ENCODE results near the gene OPCML.

Gene OPCML

DNA sequence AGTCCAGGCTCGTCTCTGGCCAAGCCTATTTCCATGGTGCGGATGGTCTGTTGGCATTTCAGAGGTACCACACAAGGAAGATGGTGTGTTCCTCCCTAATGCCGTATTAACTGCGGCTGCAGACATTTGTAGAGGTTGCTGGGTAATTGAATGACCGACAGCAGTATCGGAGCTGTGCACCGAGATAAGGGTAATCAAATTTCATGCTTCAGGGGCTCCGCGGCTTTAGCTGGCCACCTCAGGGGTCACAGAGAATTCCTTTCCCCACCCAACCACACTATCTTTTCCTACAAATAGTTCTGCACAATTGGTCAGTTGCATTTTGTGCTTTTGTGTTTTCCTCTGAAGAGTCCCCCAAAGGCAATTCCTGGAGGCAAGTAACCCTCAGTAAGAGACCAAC is 297.4 kb downstream of the OPCML start:
- DNase-seq (ENCODE audit: low read depth, low spot score) = no peak

DNA sequence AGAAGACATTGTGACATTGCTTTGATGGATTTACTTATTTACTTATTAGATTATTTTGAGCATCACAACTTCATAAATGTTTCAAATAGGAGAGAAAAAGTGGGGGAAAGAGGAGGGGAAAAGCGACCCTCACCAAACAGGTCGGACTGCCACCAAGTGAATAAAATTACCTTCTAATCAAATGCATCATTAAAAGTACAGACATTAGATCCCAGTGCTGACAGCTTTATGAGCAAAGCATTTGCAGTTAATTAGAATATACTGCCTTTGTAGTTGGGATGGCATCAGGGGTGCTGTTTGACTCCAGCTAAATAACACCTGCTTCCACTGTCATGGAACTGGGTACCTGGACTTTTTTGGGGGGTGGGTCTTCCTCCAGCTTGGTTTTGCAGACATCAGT is 299.6 kb downstream of the OPCML start:
- DNase-seq (ENCODE audit: low read depth, low spot score) = no peak

DNA sequence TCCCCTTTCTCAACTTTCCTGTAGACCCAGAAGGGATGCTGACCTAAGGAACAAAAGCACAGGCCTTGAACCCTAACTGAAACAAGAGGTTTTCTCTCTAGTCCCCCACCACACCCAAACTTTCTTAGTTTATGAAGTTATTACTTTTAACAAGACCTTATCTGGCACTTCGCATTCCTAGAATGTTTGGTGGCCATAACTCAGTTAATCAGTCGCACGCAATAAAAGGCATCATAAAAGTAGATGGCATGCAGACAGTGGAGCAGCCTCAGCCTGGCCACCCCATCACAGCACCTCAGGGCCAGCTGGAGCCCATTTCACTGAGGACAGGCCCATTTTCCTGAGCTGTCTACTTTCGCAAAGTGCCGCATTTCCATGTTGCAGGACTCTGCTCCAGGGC is 301.9 kb downstream of the OPCML start:
- no peak for DNase-seq (ENCODE audit: low read depth, low spot score)

DNA sequence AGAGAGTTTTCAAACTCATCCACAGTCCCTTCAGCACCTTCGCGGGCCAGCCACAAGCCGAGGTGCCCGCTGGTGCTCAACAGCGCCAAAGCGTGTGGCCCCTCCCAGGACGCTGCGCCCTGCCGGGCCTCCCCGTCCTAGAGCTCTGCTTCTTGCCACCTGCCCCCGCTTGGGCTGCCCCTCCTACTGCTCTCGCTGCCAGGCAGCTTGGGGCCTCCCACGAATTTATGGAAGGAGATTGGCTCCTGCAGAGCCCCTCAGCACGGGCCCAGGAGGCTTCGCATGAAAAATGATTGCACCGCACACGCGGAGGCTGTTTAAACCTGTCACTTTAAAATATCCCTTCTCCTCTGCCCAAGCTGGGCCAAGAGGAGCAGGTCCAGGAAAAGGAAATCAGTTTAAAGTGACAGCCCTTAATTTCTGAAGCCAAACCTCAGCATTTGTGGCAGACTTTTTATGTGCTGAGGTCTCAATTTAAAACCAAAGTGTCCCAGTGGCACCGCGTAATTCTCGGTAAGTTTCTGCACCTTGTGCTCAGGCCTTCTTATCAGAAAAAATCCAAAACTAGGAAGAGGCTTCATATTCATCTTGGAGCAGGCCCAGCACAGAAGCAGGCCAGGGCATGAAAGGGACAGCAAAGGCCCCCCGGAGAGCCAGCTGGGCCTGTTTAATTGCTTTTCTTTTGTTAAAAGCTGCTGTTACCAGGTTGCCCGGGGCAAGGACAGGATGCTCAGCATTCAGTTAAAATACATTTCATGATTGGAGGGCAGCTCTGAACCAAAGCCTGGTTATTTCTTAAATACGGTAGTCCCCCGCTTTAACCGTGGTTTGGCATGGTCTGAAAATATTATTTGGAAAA is 303.6 kb downstream of the OPCML start:
- no peak for DNase-seq (ENCODE audit: low read depth, low spot score)

DNA sequence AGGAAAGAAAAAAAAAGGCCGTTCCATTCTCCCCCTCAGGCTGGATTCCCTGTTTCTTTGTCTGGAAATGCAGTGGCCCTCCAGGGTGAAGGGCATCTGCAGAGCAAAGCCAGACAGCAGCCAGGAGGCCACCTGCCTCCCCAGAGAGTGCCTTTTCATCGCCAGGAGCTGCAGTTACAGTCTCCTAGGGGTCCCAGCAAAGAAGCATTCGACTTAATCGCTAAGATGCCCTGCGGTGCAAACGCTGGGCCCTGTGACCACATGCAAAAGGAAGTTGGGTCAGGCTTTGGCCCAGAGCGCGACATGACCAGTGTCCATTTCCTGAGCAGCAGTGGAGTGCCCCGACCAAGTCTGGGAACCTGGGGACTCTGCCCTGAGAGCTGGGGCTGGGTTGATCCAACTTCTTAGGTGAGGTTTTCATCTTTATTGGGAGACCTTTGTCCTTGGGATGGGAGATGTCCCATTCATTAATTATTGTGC is 304.6 kb downstream of the OPCML start:
- no peak for DNase-seq (ENCODE audit: low read depth, low spot score)

DNA sequence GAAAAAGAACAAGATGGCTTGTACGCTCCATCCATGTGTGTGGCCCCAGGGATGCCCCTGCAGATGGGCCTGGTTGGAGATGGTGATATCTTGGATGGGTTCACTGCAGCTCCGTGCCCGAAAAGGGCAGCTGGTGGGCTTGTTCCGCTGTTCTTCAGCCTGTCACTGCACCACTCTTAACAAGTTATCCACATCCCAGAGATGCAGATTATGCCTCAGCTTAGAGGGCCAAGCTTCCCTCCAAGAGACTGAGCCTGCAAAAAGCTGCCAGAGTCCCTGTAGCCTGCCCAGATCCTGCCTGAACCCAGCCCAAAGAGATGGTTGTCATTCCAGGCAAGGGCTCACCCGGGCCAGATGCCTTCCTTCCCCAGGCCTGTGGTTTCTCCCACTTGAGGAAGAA is 308.0 kb downstream of the OPCML start:
- DNase-seq (ENCODE audit: low read depth, low spot score) = no peak

DNA sequence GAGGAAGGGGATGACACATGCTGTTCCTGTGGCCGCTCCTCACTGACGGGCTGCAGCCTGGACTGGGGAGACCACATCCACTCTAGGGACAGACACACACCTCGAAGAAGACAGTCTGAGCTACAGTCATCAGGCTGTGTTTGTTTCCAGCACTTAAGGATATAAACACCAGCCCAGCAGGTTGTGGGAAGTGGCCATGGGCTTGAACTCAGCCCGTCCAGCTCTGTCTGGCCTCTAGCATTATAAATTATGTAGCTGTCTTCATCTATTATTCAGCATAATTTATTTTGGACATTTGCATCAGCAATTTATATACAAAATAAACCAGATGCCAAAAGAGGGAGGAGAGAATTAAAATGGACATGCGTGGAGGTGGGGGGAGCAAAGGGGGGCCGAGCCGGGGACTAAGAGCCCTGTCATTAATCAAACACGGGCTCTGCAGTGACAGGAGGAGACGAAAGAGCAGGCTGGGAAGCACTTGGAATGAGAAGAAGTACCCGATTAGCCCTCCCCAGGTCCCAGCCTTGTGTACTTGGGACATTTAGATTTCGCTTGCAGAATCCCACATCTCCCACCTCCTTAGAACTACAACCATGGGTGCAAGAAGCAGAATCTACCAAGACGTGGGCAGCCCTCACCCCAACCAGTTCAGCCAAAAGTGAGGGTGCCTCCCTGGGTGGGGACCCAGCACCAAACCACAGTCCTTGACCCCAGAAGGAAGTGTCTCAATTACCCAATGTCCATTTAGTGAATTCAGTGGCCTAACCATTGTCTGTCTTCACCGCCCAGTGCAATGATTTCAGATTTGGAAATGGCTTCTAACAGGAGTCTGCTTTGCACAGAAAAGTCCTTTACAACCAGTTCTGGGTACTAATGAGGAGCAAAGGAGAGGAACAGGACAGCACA is 309.6 kb downstream of the OPCML start:
- DNase-seq (ENCODE audit: low read depth, low spot score) = no peak

DNA sequence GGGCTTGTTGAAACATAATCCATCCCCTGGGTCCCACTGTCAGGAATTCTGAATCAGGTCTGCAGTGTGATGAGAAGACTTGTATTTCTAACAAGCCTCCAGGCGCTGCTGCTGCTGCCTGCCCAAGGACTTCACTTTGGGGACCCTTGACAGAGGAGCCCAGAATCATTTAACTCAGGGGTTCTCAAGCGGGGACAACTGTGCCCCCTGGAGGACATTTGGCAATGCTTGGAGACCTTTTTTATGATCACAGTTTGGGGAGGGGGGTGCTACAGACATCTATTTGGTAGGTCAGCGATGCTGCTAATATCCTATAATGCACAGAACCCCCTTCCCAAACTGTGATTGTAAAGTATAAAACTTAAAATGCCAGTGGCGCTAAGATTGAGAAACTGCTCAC is 312.8 kb downstream of the OPCML start:
- no peak for DNase-seq (ENCODE audit: low read depth, low spot score)

DNA sequence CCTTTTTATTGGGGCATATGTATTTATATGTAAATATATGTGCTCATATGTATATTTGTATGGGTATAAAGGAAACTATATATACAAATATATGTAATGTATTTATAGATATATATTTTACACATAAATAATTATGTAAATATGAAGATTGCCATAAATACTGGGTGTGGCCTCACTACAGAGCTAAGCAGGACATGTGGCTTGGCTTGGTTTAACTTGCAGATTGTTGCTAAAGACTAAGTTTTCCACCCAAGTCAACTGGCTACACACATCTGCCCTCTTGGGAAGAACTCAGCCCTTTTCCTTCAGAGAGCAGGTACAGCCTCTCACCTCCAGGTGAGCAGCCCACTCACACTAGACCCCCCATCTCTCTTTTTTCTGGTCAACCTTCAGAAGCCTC is 315.5 kb downstream of the OPCML start:
- no peak for DNase-seq (ENCODE audit: low read depth, low spot score)

DNA sequence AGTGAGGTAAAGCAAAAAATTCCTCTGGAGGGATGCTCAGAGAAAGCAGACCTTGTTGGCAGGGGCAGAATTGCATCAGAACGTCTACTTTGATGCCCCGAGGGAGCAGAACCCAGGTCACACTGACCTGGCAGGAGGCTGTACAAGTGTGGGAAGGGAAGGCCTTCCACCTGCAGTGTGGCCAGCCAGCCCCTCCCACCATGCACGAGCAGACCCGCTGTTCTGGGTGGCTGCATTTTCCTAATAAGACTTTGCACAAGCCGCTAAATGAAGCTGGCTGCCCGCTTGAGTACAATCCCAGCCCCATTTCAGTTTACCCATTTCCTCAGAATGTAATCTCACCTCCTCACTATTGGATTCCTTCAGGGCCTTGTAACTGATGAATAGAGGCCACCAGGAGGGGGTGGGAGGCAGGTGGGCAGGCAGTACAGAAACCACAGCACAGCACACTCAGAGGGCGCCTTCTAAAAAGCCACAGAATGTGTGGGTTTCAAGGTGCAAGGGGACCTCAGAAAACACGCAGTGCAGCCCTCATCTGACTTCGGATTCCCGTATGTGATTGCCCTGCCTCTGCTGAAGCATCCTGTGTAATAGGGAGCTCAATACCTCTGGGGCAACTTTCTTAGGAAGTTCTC is 316.6 kb downstream of the OPCML start:
- DNase-seq (ENCODE audit: low read depth, low spot score) = no peak

DNA sequence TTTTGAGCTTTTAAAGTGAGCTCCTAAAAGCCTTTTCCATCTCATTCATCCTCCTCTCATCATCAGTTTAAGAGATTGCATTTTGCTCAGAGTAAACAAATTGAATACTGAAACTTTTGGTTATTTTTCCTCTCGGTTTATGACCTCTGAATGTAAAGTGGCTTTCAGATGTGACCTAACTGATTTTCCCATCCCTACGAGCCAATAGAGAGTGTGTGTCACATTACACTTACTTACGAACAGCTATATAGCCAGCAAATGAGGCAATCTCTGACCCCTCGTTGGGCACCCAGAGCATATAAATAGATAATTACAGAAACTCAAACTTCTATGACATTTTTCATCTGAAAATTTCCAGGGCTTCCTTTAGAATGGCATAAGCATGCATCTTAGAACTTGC is 317.7 kb downstream of the OPCML start:
- no peak for DNase-seq (ENCODE audit: low read depth, low spot score)

DNA sequence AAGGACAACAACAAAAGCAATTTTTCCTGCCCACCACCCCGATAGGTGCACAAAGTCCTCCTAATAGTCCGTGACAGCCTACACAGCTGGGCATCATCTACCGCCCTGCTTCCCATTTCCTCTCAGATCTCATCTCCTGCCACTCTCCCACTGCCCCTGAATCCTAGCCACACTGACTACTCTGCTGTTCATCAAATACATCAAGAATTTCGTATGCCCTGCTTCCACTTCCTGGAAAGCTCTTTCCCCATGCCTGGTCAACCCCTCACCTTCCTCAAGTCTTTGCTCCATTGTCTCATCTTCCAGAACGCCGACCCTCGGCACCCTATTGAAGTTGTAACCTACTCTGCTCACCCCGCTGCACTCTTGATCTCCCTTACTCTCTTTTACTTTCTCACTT is 320.1 kb downstream of the OPCML start:
- DNase-seq (ENCODE audit: low read depth, low spot score) = no peak

DNA sequence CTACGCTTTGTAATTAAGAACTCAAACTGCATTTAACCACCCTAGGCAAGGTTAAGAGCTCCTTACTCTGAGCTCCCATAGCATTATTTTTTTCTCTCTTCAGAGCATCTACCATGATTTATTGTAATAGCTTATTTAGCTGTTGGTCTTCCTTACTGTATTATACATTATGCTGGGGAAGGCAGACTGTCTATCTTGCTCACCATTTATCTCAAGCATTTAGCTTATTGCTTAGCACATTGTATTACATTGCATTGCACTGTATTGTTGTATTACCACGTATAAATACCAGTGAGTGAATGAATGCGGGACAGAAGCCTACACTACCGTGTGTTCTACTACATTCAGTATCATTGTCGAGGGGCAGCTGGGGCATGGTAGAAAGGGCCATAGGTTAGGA is 324.3 kb downstream of the OPCML start:
- no peak for DNase-seq (ENCODE audit: low read depth, low spot score)

DNA sequence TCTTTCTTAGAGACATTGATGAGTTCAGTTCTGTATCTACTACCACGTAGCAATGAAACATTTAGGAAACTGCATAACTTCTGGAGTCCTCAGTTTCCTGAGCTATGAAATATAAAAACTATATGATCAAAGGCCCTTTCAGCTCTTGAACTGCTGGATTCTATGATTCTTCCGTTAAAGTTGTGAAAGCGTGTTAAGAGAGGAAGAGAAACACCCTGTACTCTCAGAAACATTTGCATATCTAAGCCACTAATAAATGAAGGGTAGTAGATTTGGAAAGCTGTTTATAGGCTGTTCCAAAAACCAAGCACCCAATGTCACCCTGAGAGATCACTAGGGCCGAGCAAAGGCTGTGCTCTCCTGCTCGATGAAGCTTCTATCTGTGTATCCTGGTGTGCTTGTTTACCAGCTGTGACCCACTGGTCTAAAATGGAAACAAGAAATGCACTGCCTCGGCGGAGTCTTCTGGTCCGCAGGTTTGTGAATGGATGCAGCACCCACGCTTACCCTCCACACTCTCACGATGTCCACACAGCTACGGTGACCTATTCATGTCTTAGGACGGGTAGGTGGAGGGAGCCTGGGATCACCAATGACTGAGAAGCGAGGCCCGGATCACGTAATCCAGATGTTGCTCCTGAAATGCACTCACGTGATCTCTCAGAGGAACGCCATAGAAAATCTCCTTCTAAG is 325.8 kb downstream of the OPCML start:
- no peak for DNase-seq (ENCODE audit: low read depth, low spot score)

DNA sequence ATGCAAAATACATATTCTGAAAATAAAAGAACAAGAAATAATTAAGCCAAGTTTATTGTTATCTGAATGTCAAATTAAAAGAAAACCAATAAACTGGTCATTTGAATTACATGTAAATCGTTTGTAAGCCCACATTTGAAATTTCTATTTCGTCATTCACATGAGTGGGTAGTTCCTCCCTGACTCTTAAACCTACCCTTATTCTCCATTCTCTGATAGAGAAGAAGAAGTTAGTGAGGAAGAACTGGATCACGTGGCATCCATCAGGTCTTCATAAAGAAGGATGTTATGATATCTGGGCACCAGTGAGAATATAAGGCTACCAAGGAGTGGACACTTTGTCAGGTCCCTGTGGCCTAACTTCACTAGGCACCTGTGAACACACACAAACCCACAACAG is 328.1 kb downstream of the OPCML start:
- no peak for DNase-seq (ENCODE audit: low read depth, low spot score)

DNA sequence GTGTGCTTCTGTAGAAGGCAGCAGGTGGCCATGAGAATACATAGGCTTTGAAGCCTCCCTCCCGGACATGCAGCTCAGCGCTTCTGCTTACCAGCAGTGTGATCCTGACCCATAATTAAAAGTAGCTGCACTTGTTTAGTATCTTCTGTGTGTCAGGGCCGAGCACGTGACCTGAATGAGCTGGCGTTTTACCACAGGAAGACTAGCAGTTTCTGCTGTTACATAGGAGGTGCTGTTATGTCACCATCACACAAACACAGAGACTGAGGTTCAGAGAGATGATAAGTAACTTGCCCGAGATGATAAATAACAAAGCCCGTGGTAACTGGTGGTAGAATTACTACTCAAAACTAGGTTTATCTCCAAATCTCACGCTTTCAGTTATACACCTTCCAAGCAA is 329.5 kb downstream of the OPCML start:
- no peak for DNase-seq (ENCODE audit: low read depth, low spot score)

DNA sequence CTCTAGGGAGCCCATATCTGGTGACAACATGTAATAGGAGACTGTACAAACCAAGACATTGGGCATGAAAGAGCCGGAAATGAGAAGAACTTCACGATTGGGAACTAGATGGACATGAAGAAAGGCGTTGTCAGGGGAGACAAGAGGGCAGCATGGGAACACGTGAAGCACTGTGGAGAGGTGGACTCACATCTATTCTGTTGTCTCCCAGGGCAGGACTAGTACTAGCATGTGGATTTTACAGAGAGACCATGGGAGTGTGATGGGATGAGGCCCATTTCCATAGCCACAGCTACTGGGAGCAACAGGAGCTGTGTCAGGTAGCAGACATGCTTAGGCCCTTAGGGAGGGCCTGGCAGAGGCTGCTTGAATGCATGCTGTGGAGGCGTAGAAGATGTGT is 333.9 kb downstream of the OPCML start:
- no peak for DNase-seq (ENCODE audit: low read depth, low spot score)

DNA sequence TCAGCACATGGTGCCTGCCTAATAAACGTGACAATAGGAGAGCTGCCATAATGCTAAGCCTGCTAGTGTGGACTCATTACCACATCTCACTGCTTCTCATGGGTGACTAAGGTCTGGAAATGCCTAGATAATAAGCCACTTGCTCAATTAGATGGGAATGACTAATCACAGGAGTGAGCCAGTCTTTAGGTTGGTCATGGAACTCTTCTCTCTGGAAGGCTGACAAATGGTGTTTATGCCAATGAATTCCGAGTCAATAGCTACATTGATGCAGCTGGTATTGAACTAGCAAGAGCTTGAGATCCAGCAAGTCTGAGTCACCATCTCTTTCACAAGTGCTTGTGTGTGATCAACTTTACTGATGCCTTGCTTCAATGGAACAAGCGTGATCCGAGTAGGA is 334.9 kb downstream of the OPCML start:
- DNase-seq (ENCODE audit: low read depth, low spot score) = no peak

DNA sequence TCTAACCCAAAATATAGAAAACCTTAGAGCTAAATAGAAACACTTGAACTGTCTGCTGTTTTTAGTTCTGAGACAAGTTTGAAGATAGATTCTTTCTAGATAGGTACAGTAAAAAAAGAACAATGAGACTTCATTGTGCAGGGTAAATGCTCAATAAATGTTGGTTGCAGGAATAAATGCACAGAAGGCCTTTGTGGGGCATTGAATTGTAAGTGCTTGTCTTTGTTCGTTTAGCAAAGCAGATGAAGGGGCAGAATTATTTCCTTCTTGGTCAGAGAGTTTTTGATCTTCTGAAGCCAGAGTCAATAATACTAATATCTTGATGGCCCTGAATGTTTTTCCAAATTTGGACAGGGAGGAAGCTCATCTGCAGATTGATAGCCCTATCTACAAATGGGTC is 340.4 kb downstream of the OPCML start:
- DNase-seq (ENCODE audit: low read depth, low spot score) = no peak

DNA sequence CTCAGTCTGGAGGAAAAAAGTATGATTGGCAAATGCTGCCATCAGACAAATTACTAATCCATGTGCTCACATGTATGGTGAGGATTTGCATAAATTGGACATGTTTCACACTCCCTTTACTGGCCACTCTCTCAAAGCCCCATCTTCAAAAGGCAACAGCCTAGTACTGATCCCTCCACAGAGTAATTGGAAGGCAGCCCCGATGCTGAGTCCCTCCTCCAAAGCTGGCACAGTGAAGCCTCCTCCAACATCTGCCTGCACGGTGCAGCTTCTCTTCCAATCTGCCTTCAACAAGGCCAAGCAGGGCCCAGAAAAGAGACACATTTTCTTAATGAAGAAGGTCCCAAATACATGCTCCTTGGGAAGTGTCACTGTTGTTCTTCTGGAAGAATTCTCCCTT is 350.6 kb downstream of the OPCML start:
- DNase-seq (ENCODE audit: low read depth, low spot score) = no peak

DNA sequence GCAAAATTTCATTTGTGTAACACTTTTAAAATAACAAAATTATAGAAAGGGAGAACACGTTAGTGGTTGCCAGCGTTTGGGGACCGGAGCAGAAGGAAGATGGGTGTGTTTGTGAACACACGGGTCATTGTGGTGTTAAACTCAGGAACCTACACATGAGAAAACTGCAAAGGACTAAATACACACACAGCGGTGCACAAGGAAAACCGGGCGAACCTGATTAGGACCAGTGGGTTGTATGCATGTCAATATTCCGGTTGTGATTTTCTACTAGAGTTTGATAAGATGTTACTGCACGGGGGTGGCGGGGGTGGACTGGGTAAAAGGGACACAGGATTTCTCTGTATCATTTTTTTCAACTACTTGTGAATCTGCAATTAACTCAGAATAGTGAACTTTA is 351.2 kb downstream of the OPCML start:
- no peak for DNase-seq (ENCODE audit: low read depth, low spot score)

DNA sequence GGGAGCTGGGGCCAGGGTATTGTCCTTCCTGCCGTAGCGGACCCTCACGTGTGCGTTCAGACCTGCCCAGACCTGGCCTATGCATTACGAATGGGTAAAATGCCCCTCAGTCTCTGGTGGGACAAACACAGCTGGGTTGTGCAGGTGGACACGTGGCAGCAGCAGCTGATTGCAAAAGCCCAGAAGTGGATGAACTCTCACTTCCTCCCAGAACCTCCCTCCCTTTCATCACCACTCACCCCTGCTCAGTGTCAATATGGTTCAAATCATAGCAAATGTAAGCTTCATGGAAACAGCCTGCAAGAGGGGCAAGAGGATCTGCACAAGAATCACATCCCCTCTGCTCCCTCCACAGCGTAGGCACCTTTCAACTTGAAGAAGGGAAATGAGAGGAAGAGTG is 352.1 kb downstream of the OPCML start:
- DNase-seq (ENCODE audit: low read depth, low spot score) = no peak

All from brain pericyte (primary cell).